Measurements from ENCODE around the gene FKBP8. TPM values are rescaled to one million over a fixed set of nuclear protein-coding genes. Genes with fewer than 3 reads are reported as not detected.

FKBP8 gene
- total RNA-seq, 1 donor = 246 TPM

- no peak for TF ChIP-seq CTCF (IDR thresholded peaks at IDR 0.05; ENCODE audit: insufficient read depth, low read length)
- no peak for DNase-seq (ENCODE audit: low read depth)
These were observed 33.0 kb upstream of the FKBP8 start for GRCh38 chr19:18576383-18576782.

GRCh38 chr19:18574691-18575291 is 31.4 kb upstream of the FKBP8 start:
- DNase-seq (ENCODE audit: low read depth) = no peak
- no peak overlapping the region for H3K4me3 ChIP-seq (ENCODE audit: low read depth, low read length)
- no peak for TF ChIP-seq CTCF (IDR thresholded peaks at IDR 0.05; ENCODE audit: insufficient read depth, low read length)

More at GRCh38 chr19:18576383-18576782, 33.0 kb upstream of the FKBP8 start:
- H3K4me3 ChIP-seq (ENCODE audit: low read depth, low read length) = no peak overlapping the region

- H3K4me3 ChIP-seq (ENCODE audit: low read depth, low read length) = peak within 1 kb of the TSS; percentile 79
- TF ChIP-seq CTCF (IDR thresholded peaks at IDR 0.05; ENCODE audit: insufficient read depth, low read length) = no peak
- DNase-seq (ENCODE audit: low read depth) = peak; percentile 95
These were observed 28.4 kb upstream of the FKBP8 start, which contains the start of gene UBA52 for GRCh38 chr19:18571564-18572344. Gene UBA52, plus strand, starts transcription at chr19:18571857. Its CDS starts 1,444 bp downstream, at chr19:18573301.

GRCh38 chr19:18568367-18568766 is 25.0 kb upstream of the FKBP8 start:
- TF ChIP-seq CTCF (IDR thresholded peaks at IDR 0.05; ENCODE audit: insufficient read depth, low read length) = no peak
- no peak for DNase-seq (ENCODE audit: low read depth)
- H3K4me3 ChIP-seq (ENCODE audit: low read depth, low read length) = no peak overlapping the region

- no peak for DNase-seq (ENCODE audit: low read depth)
- TF ChIP-seq CTCF (IDR thresholded peaks at IDR 0.05; ENCODE audit: insufficient read depth, low read length) = no peak
- H3K4me3 ChIP-seq (ENCODE audit: low read depth, low read length) = no peak overlapping the region
These were observed 23.6 kb upstream of the FKBP8 start for GRCh38 chr19:18566953-18567352.

GRCh38 chr19:18562086-18562485 is 18.7 kb upstream of the FKBP8 start:
- no peak overlapping the region for H3K4me3 ChIP-seq (ENCODE audit: low read depth, low read length)
- TF ChIP-seq CTCF (IDR thresholded peaks at IDR 0.05; ENCODE audit: insufficient read depth, low read length) = no peak
- DNase-seq (ENCODE audit: low read depth) = peak; percentile 71
